PC-3 (cell line): ENCODE results near the gene PACSIN3. TPM values are rescaled to one million over a fixed set of nuclear protein-coding genes. Genes with fewer than 3 reads are reported as not detected.

Experiments
- ATAC-seq: fragments of 200-7000 bp; cut with Tn5 transposase; 2 replicates; pipeline ENCODE4 v1.9.1; 2020; ENCODE audit warnings: mild to moderate bottlenecking, moderate library complexity
- BruUV-seq: library from RNA; stranded (reverse); fragments of 400-500 nt; replicated peaks from 2 replicates; lab custom pipeline; 2021; lab: Mats Ljungman, UMichigan
- CTCF ChIA-PET: fragments of 300-600 bp; sonication (Branson Sonifier 250); formaldehyde crosslinking; loops from one replicate; lab custom pipeline; 2022; ENCODE audit warnings: antibody characterized with exemption; lab: Charles Lee
- POLR2A ChIA-PET: fragments of 300-600 bp; sonication (Branson Sonifier 250); formaldehyde crosslinking; loops from one replicate; lab custom pipeline; 2022; ENCODE audit warnings: antibody characterized with exemption; ENCODE audit not compliant: unreplicated experiment; lab: Charles Lee
- DNase-seq: peaks from one replicate; pipeline ENCODE4 v3.0.0-alpha.2; 2015
- H2AFZ ChIP-seq: fragments of 300-600 bp; sonication (generic); 2 replicates; pipeline ENCODE4 v1.6.0; 2016; ENCODE audit warnings: antibody characterized with exemption, low read length
- H3F3A ChIP-seq: fragments of 300-600 bp; sonication (generic); one replicate; pipeline ENCODE4 v1.6.0; 2017; ENCODE audit warnings: antibody characterized with exemption, low read length, control low read depth, mild to moderate bottlenecking; ENCODE audit not compliant: unreplicated experiment
- H3K27ac ChIP-seq: fragments of 300-600 bp; sonication (generic); 2 replicates; pipeline ENCODE4 v1.5.1; 2016; ENCODE audit warnings: mild to moderate bottlenecking, low read length
- H3K27me3 ChIP-seq: fragments of 300-600 bp; sonication (generic); 2 replicates; pipeline ENCODE4 v1.6.1; 2016; ENCODE audit warnings: low read length, mixed read lengths
- H3K36me3 ChIP-seq: fragments of 300-600 bp; sonication (generic); 2 replicates; pipeline ENCODE4 v1.6.1; 2016; ENCODE audit warnings: low read depth, mixed run types, low read length, mixed read lengths
- H3K4me1 ChIP-seq: fragments of 300-600 bp; sonication (generic); 2 replicates; pipeline ENCODE4 v1.5.1; 2016; ENCODE audit warnings: low read length; ENCODE audit not compliant: insufficient read depth
- H3K4me2 ChIP-seq: fragments of 300-600 bp; sonication (generic); 2 replicates; pipeline ENCODE4 v1.6.0; 2016; ENCODE audit warnings: low read length
- H3K4me3 ChIP-seq: fragments of 300-600 bp; sonication (generic); 2 replicates; pipeline ENCODE4 v1.5.1; 2016; ENCODE audit warnings: mild to moderate bottlenecking, low read length, mixed read lengths
- H3K79me2 ChIP-seq: fragments of 300-600 bp; sonication (generic); 2 replicates; pipeline ENCODE4 v1.6.1; 2017; ENCODE audit warnings: low read length, mixed read lengths
- H3K9ac ChIP-seq: fragments of 300-600 bp; sonication (generic); 2 replicates; pipeline ENCODE4 v1.6.0; 2016; ENCODE audit warnings: mild to moderate bottlenecking, low read length
- H3K9me2 ChIP-seq: fragments of 300-600 bp; sonication (generic); replicated peaks from 2 replicates; pipeline ENCODE4 v1.6.1; 2016; ENCODE audit warnings: mixed run types, low read length, mixed read lengths
- H3K9me3 ChIP-seq: fragments of 300-600 bp; sonication (generic); 2 replicates; pipeline ENCODE4 v1.6.1; 2016; ENCODE audit warnings: low read length, mixed read lengths
- H4K20me1 ChIP-seq: fragments of 300-600 bp; sonication (generic); 2 replicates; pipeline ENCODE4 v1.6.1; 2016; ENCODE audit warnings: low read length, mixed read lengths
- EZH2 ChIP-seq: fragments of 300-600 bp; sonication (generic); IDR thresholded peaks from one replicate; pipeline ENCODE4 v1.6.1; 2017; ENCODE audit warnings: antibody characterized with exemption, mild to moderate bottlenecking, low read length; ENCODE audit not compliant: unreplicated experiment
- EZH2phosphoT487 ChIP-seq: fragments of 300-600 bp; sonication (generic); IDR thresholded peaks from 2 replicates; pipeline ENCODE4 v1.6.1; 2018; ENCODE audit warnings: mild to moderate bottlenecking, antibody characterized with exemption, low read length, borderline replicate concordance
- intact Hi-C: fragments of 100-400 bp; cut with micrococcal nuclease; formaldehyde crosslinking; loops from 2 replicates; pipeline ENCODE4 v1.9.0; 2023
- total RNA-seq: library from RNA; depleted of rRNA; stranded (reverse); fragments of >200 nt; gene quantifications from 2 replicates; pipeline ENCODE4 v1.2.3, GENCODE V29; 2014
- TF ChIP-seq, protein P1 (sequence below): fragments of 300-600 bp; sonication (generic); conservative IDR thresholded peaks from 2 replicates; pipeline ENCODE4 v1.5.1; 2017; ENCODE audit warnings: antibody characterized with exemption, low read depth, mild to moderate bottlenecking, low read length

The PACSIN3 gene
- total RNA-seq, 1 experiment from 2014 or later, result 83.9 TPM

DNA sequence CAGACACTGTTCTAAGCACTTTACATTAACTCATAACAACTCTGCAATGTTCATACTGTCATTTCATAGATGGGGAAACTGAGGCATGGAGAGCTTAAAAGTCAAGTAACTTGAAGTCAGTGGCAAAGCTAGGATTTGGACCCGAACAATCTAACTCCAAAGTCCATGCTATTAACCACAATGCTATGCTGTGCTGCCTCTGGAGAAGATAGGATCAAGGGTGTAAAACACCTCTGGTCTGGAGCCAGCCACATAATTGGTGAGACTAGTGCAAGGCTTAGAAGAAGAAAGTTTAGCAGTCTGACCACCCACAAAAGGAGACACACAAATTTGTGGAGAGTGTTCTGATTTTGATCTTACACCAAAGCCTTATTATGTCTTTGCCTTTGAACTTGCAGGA is 53.3 kb downstream of the PACSIN3 start:
- Histone ChIP-seq H3K79me2 (no peaks in the 10 kb centered on the region), H3K9me3 (no peaks in the 10 kb centered on the region), H3K4me1 (no peaks in the 10 kb centered on the region), H3K27me3 (no peaks in the 10 kb centered on the region), H3K9me2 (no peaks in the 10 kb centered on the region), H3K9ac (no peak overlapping the region), H4K20me1 (no peaks in the 10 kb centered on the region), H3F3A (no peaks in the 10 kb centered on the region), H3K36me3 (no peaks in the 10 kb centered on the region), H3K27ac (no peak overlapping the region), H2AFZ (no peak overlapping the region), H3K4me2 (no peak overlapping the region), H3K4me3 (no peak overlapping the region)
- TF ChIP-seq, protein P1, sequence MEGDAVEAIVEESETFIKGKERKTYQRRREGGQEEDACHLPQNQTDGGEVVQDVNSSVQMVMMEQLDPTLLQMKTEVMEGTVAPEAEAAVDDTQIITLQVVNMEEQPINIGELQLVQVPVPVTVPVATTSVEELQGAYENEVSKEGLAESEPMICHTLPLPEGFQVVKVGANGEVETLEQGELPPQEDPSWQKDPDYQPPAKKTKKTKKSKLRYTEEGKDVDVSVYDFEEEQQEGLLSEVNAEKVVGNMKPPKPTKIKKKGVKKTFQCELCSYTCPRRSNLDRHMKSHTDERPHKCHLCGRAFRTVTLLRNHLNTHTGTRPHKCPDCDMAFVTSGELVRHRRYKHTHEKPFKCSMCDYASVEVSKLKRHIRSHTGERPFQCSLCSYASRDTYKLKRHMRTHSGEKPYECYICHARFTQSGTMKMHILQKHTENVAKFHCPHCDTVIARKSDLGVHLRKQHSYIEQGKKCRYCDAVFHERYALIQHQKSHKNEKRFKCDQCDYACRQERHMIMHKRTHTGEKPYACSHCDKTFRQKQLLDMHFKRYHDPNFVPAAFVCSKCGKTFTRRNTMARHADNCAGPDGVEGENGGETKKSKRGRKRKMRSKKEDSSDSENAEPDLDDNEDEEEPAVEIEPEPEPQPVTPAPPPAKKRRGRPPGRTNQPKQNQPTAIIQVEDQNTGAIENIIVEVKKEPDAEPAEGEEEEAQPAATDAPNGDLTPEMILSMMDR, result no peak
- TF ChIP-seq EZH2phosphoT487 (no peak), EZH2 (no peak)
- ChIA-PET CTCF (no interaction called here), POLR2A (no interaction called here)
- intact Hi-C loops, result no loop called here
- no TSS peak for BruUV-seq
- no peak for ATAC-seq
- no peak for DNase-seq

DNA sequence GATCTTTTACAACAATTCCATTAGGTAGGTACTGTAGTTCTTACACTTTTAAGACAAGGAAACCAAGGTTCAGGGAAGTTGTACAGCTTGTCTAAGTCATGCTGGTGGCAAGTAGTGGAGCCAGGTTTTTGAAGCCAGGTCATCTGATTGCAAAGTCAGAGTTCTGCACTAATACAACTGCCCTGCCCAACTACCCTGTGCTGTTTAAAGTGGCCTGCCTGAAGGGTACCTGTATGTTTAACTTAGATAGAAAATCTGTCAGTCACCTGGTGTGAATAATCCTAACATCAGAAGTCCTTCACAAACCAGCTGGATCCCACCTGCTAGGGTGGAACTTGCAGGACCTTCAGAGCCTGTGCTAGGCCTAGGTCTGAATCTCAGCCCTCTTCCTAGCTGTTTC is 53.7 kb downstream of the PACSIN3 start:
- no peak for ATAC-seq
- no peak for DNase-seq
- Histone ChIP-seq H2AFZ (no peak overlapping the region), H3K27me3 (no peaks in the 10 kb centered on the region), H3K9me3 (no peaks in the 10 kb centered on the region), H3K4me1 (no peaks in the 10 kb centered on the region), H3K9ac (no peak overlapping the region), H3K4me2 (no peak overlapping the region), H4K20me1 (no peaks in the 10 kb centered on the region), H3K79me2 (no peaks in the 10 kb centered on the region), H3K4me3 (no peak overlapping the region), H3F3A (no peaks in the 10 kb centered on the region), H3K36me3 (no peaks in the 10 kb centered on the region), H3K9me2 (no peaks in the 10 kb centered on the region), H3K27ac (no peak overlapping the region)
- POLR2A ChIA-PET, result no interaction called here
- CTCF ChIA-PET, result no interaction called here
- intact Hi-C loops, result no loop called here
- no peak for TF ChIP-seq EZH2
- TF ChIP-seq, protein P1, result no peak
- TF ChIP-seq EZH2phosphoT487, result no peak
- BruUV-seq, result no TSS peak

DNA sequence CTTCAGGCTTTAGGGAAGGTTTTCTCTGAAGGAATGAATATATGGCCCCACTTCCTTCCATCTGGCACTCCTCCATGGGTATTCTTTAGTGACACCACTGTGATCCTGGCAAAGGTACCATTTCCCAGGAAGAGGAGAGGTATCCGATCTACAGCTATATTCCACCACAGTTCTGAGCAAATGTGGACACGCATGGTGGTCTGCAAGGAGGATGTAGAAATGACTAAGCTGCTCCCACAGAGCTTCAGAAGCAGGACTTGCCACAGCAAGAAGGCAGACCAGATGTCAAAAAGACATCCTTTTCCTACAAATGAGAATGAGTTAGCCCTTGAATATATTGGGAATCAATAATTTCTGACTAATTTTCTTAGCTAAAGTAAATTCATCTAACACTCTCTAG is 55.1 kb downstream of the PACSIN3 start:
- Histone ChIP-seq H4K20me1 (no peaks in the 10 kb centered on the region), H3F3A (no peaks in the 10 kb centered on the region), H3K27ac (no peak overlapping the region), H3K4me3 (no peak overlapping the region), H3K79me2 (no peaks in the 10 kb centered on the region), H3K27me3 (no peaks in the 10 kb centered on the region), H3K9me2 (no peaks in the 10 kb centered on the region), H3K4me2 (no peak overlapping the region), H3K36me3 (no peaks in the 10 kb centered on the region), H2AFZ (no peak overlapping the region), H3K4me1 (no peaks in the 10 kb centered on the region), H3K9ac (no peak overlapping the region), H3K9me3 (no peaks in the 10 kb centered on the region)
- DNase-seq, result no peak
- POLR2A ChIA-PET, result no interaction called here
- no TSS peak for BruUV-seq
- TF ChIP-seq EZH2phosphoT487 (no peak), EZH2 (no peak)
- TF ChIP-seq, protein P1, result no peak
- no peak for ATAC-seq
- CTCF ChIA-PET, result no interaction called here
- intact Hi-C loops, result no loop called here
